Measurements from ENCODE around the gene PLEKHG5.
A peak's percentile ranks its signal among the peaks of the same experiment; 100 is the strongest.

The PLEKHG5 gene

DNA sequence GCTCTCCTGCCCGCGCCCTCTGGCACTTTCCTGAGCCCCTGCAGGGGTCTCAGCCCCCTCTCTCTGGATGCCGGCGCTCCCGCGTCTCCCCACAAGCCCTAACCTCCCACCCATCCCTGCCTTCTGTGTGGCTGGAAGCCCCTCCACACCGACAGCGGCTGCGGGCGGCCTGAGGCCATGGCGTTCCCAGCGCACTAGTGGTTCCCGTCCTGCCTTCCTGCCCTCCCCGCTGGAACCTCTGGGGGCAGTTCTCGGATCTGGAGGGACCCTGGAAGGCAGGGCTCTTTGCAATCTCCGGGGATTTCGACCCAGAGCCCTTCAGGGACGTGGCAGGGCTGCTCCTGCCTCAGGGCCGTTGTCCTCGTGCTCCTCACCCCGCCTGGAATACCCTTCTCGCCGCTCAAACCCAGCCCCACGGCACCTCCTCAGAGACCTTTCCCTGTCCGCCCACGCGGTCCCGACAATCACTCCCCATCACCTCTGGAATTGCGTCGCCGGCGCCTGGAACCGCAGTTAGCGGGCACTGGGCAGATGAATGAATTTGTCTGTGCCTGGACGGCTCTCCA lies 67.4 kb downstream of the PLEKHG5 start:
- Histone ChIP-seq H3F3A (ENCODE audit: insufficient read depth) (no peaks in the 10 kb centered on the region), H3K79me2 (ENCODE audit: insufficient read depth, low read length) (no peaks in the 10 kb centered on the region), H3K9me2 (replicated peaks; ENCODE audit: insufficient read depth, low read length) (no peaks in the 10 kb centered on the region), H3K27ac (ENCODE audit: low read depth, low read length) (no peak overlapping the region), H4K20me1 (ENCODE audit: low read depth, low read length) (no peaks in the 10 kb centered on the region), H3K36me3 (ENCODE audit: low read length) (no peaks in the 10 kb centered on the region), H3K4me3 (ENCODE audit: insufficient read depth, low read length, poor library complexity, severe bottlenecking) (no peak overlapping the region), H3K9me3 (ENCODE audit: insufficient read depth, low read length) (no peaks in the 10 kb centered on the region), H3K4me2 (ENCODE audit: low read depth, low read length, poor library complexity, severe bottlenecking) (no peak overlapping the region), H3K27me3 (ENCODE audit: low read length) (no peaks in the 10 kb centered on the region), H2AFZ (ENCODE audit: low read depth, low read length, severe bottlenecking) (no peak overlapping the region), H3K9ac (ENCODE audit: low read length) (no peak overlapping the region)
- TF ChIP-seq, protein P1, sequence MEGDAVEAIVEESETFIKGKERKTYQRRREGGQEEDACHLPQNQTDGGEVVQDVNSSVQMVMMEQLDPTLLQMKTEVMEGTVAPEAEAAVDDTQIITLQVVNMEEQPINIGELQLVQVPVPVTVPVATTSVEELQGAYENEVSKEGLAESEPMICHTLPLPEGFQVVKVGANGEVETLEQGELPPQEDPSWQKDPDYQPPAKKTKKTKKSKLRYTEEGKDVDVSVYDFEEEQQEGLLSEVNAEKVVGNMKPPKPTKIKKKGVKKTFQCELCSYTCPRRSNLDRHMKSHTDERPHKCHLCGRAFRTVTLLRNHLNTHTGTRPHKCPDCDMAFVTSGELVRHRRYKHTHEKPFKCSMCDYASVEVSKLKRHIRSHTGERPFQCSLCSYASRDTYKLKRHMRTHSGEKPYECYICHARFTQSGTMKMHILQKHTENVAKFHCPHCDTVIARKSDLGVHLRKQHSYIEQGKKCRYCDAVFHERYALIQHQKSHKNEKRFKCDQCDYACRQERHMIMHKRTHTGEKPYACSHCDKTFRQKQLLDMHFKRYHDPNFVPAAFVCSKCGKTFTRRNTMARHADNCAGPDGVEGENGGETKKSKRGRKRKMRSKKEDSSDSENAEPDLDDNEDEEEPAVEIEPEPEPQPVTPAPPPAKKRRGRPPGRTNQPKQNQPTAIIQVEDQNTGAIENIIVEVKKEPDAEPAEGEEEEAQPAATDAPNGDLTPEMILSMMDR (IDR thresholded peaks at IDR 0.05; ENCODE audit: insufficient read depth, low read length, poor library complexity, severe bottlenecking) = no peak
- no peak for TF ChIP-seq EZH2phosphoT487 (conservative IDR thresholded peaks at IDR 0.05; ENCODE audit: low read length)

DNA sequence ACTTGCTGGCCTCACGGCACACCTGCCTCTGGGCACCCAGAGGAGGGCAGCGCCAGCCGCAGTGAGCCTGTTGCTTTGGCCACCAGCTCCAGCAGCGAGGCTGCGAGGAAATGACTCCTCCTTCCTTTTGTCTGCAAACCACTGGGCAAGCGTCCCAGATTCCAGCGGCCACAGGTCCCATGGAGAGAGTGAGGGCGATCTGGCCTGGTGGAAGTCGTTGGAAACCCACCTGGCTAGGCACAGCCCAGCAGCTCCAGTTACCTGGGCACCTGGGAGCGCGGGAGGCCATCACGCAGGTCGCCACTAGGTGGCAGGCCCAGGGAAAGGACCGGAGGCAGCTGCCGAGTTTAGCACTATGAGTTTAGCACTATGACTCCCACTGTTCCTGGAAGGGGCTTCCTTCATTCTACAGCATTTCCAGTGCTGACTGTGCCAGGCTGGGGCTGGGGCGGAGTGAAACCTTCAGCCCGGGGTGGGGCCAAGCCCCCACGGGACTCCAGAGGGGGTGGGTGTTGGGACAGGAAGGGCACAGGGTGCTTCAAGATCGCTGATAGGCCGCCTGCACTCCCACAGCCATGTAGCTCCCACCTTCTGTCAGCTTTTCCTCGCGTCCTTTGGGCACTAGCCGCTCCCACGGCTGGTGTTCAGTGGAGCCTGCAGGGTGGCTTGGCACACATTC lies 68.0 kb downstream of the PLEKHG5 start:
- Histone ChIP-seq H3K27me3 (ENCODE audit: low read length) (no peaks in the 10 kb centered on the region), H3K4me3 (ENCODE audit: insufficient read depth, low read length, poor library complexity, severe bottlenecking) (no peak overlapping the region)

DNA sequence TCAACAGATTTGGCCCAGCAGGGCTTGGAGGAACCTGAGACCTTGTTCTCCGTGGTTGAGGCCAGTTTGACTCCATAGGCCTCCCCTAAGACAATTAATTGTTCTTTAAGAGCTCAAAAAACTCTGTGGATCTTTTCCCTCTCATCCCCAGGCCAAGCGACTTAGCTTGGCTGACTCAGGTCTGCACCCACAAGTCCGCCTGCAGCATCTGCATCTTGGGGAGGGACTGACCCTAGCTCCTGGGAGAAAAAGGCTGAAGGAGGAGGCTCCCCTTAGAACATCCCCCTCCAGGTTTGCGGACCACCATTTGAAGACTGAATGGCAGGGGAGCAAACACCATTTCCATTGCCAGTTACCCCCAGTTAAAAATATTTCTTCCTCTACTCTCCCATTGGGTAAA lies 70.2 kb downstream of the PLEKHG5 start:
- H3K27me3 ChIP-seq (ENCODE audit: low read length) = no peaks in the 10 kb centered on the region
- no peak overlapping the region for H3K27ac ChIP-seq (ENCODE audit: low read depth, low read length)
- H3K9ac ChIP-seq (ENCODE audit: low read length) = no peak overlapping the region
- TF ChIP-seq, protein P1 (IDR thresholded peaks at IDR 0.05; ENCODE audit: insufficient read depth, low read length, poor library complexity, severe bottlenecking) = no peak
- no peak for TF ChIP-seq EZH2phosphoT487 (conservative IDR thresholded peaks at IDR 0.05; ENCODE audit: low read length)
- H3K4me2 ChIP-seq (ENCODE audit: low read depth, low read length, poor library complexity, severe bottlenecking) = no peak overlapping the region
- H2AFZ ChIP-seq (ENCODE audit: low read depth, low read length, severe bottlenecking) = no peak overlapping the region
- no peaks in the 10 kb centered on the region for H3F3A ChIP-seq (ENCODE audit: insufficient read depth)
- H3K36me3 ChIP-seq (ENCODE audit: low read length) = no peaks in the 10 kb centered on the region
- H3K79me2 ChIP-seq (ENCODE audit: insufficient read depth, low read length) = no peaks in the 10 kb centered on the region
- no peaks in the 10 kb centered on the region for H3K9me3 ChIP-seq (ENCODE audit: insufficient read depth, low read length)
- no peak overlapping the region for H3K4me3 ChIP-seq (ENCODE audit: insufficient read depth, low read length, poor library complexity, severe bottlenecking)
- no peaks in the 10 kb centered on the region for H4K20me1 ChIP-seq (ENCODE audit: low read depth, low read length)
- H3K9me2 ChIP-seq (replicated peaks; ENCODE audit: insufficient read depth, low read length) = no peaks in the 10 kb centered on the region

More for the DNA sequence above, 68.0 kb downstream of the PLEKHG5 start:
- no peak overlapping the region for H2AFZ ChIP-seq (ENCODE audit: low read depth, low read length, severe bottlenecking)
- no peaks in the 10 kb centered on the region for H4K20me1 ChIP-seq (ENCODE audit: low read depth, low read length)
- H3K4me2 ChIP-seq (ENCODE audit: low read depth, low read length, poor library complexity, severe bottlenecking) = no peak overlapping the region
- H3K9me2 ChIP-seq (replicated peaks; ENCODE audit: insufficient read depth, low read length) = no peaks in the 10 kb centered on the region
- H3K79me2 ChIP-seq (ENCODE audit: insufficient read depth, low read length) = no peaks in the 10 kb centered on the region
- H3K9ac ChIP-seq (ENCODE audit: low read length) = no peak overlapping the region
- no peak for TF ChIP-seq EZH2phosphoT487 (conservative IDR thresholded peaks at IDR 0.05; ENCODE audit: low read length)
- TF ChIP-seq, protein P1 (IDR thresholded peaks at IDR 0.05; ENCODE audit: insufficient read depth, low read length, poor library complexity, severe bottlenecking) = peak; percentile 85
- H3K36me3 ChIP-seq (ENCODE audit: low read length) = no peaks in the 10 kb centered on the region
- H3K27ac ChIP-seq (ENCODE audit: low read depth, low read length) = no peak overlapping the region
- no peaks in the 10 kb centered on the region for H3F3A ChIP-seq (ENCODE audit: insufficient read depth)
- H3K9me3 ChIP-seq (ENCODE audit: insufficient read depth, low read length) = no peaks in the 10 kb centered on the region
